ENCODE measurements around the gene MAP3K4.

MAP3K4 gene

DNA sequence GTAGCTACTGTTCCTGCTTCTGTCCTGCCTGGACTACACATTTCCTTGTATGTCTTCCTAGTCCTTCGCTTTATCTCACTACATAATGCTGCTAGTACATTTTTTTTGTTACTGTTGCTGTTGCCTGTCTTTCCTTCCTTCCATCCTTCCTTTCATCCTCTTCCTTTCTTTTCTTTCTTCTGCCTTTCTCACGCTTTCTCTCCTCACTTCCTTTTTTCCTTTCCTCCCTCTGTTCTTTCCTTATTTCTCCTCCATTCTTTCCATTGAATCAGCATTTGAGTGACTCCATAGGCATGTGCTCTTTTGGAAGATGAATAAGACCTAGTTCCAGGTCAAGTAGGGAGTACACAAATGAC is 46.3 kb downstream of the MAP3K4 start:
- DNase-seq (ENCODE audit: low spot score): no peak

DNA sequence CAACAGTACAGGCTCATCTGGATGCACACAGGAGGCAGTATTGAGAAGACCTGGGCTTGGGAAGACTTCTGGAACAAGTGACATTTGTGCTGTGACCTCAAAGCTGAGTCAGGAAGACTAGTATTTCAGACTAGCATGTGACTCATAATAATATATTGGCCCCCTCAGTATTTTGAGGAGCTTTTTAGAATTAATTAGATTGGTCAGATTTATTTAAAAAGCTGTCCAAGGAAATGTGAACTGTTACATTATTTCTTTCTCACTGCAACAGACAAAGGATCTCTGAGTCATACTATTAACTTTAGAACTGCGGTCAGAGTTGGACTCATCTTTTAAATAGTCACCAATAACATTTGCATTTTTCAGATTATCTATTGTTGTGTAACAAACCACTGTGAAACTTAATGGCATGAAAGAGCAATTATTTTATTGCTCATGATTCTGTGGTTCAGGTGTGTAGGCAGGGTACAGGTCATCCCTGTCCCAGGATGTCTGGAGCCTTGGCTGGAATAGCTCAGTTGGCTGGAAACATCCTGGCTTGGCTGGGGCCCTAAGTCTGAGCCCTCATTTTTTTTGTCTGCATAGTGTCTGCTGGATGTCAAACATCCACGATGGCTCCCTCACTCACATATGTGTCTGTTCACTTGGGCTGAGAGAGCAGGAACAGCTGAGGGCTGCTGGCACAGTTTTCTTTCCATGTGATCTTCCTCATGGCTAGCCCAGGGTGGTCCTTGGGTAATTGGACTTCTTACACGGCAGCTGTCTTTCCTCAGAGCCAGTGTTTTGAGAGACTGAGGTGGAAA is 46.9 kb downstream of the MAP3K4 start:
- DNase-seq (ENCODE audit: low spot score): no peak

DNA sequence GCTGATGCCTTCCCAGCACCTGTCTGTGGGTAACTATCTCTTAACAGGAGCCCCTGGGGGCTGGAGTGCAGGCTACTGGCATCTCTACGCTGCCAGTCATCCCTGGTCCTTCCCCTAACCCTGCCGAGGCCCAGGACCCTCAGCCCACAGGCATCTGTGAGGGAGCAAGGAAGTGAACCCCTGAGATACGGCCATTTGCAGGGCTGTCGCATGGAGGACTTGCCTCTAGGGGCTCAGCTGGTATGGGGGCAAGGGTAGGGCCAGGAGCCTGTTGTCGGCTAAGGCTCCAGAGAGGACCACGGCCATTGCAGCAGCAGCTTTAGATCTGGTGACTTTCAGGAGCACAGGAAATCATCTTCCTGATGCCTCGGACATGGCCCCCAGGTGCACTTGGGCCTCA is 49.7 kb downstream of the MAP3K4 start:
- DNase-seq (ENCODE audit: low spot score): no peak

DNA sequence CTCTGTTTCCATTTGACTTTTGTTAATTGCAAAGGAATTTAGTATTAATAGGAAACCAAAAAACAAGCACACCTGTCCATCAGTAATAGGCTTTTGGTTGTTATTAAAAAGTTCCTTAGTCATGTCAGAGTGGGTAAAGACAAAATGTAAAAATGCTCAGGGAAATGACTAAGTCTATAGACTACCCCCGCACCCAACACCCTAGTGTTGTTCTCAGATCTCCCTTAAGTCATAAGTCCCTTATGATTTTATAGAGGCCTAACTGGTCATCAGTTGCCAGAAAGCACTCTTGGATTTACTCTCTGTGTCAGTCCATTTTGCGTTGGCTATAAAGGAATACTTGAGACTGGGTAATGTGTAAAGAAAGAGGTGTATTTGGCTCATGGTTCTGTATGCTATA is 52.8 kb downstream of the MAP3K4 start:
- DNase-seq (ENCODE audit: low spot score): no peak

DNA sequence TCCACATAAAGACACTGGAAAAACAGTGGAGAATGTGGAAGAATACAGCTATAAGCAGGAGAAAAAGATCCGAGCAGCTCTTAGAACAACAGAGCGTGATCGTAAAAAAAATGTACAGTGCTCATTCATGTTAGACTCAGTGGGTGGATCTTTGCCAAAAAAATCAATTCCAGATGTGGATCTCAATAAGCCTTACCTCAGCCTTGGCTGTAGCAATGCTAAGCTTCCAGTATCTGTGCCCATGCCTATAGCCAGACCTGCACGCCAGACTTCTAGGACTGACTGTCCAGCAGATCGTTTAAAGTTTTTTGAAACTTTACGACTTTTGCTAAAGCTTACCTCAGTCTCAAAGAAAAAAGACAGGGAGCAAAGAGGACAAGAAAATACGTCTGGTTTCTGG is 57.1 kb downstream of the MAP3K4 start:
- DNase-seq (ENCODE audit: low spot score): no peak

DNA sequence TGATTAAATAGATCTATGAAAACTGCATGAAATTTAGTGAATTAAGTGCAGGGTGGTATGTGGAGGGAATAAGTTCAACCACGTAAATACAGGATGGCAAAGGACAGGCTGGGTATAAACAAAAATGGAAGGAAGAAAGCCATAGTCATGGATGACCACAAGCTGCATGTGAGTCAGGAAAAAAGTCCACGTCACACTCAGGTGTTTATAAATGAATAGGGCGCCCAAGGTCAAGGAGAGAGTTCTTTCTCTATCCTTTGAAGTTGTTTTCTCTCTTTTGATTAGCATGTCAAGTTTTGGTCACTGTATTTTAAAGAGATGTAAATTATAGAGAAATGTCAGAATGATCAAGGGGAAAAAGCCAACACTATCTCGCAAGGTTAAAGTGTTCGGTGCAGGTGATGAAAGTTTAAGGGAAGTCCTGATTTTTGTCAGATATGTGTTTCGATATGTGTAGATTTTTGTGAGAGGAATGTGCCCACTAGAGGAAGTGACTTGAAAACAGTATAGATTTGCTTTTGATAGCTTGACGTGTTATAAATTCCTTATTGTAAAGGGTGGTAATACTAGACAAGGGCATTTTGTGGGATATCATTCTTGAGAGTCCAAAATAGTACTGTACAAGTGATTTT is 58.7 kb downstream of the MAP3K4 start:
- no peak for DNase-seq (ENCODE audit: low spot score)

DNA sequence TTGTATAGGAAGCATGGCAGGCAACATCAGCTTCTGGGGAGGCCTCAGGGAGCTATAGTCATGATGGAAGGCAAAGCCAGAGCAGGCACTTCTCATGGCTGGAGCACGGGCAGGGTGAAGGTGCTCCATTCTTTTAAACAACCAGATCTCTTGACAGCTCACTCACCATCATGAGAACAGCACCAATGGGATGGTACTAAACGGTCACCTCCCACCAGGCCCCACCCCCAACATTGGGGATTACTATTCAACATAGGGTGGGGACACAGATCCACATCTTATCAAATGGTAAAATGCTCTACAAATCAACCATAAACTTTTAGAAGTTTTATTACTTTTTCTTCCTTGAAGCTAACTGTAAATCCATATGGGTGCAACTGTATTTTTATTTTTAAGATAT is 61.5 kb downstream of the MAP3K4 start:
- no peak for DNase-seq (ENCODE audit: low spot score)

DNA sequence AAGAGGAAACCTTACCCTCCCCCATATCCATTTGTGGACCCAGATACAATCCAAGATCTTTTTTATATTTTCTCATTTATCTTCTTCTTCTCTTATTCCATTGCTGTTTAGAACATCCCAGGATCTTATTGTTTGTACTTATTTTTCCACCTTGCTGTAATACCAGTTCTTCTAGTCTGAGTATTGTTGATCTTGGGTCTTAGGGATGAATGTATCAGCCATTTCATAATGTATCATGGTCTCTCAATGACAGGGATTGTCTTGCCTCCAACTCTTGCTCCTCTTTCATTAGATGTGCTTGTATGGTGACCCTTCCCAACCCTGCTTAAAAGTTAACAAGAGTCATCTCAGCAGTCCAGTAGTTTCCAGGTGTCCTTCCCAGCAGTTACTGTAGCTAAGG is 63.3 kb downstream of the MAP3K4 start:
- DNase-seq (ENCODE audit: low spot score): no peak

DNA sequence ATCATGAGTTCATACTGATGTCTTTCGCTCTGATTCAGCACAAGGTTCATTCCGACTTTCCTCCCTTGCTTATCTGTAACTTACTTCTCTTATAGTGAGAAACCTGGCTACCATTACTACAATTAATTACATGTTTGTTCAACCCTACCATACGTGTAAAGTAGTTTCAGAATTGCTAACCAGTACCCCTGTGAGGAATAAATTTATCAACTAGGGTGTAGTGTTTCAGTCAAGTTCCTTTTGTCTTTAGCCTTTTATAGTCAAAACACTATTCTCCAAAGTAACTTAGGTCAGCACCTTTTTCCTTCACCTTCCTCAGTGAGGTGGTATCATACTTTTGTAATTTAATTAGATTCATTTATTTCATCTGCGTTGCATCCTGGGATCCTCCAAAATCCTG is 64.9 kb downstream of the MAP3K4 start:
- DNase-seq (ENCODE audit: low spot score): no peak

DNA sequence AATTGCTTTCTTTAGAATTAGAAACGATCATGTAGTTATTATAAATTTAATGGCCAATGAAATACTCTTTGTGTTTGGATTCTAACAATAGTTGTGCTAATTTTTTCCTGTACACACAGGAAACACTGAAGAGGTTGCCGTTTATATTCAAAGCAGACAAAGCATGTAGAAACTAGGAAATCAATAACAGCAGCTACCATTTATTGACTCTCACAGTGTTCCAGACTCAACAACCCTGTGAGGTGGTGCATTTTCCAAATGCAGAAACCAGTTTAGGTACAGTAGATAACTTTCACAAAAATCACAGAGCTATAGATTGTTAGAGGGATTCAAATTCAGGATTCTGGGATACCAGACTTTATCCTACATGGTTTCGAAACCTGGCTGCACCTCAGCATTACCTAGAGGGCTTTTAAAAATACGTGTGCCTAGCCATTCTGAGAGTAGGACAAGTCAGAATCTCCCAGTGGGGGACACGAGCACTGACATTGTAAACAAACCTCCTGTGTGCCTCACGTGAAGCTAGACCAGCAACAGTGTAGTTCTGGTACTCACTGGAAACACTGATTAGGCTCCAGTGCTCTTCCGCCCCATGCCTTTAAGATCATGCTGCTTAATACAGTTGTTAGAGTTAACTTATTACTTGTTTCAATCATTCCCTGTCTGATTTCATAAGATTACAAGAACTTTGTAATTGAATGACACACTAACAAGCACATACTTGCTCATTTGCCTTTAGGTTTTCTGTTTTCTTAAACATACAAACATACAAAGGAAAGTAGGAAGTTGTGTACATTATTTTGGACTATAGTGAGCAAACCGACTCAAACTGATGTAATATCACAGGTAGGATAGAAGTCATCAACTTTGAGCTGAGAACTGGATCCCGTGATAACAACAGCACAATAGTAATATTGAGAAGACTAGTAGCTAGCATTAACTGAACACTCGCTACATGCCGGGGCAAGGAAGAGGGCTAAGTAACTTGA is 65.8 kb downstream of the MAP3K4 start:
- DNase-seq (ENCODE audit: low spot score): no peak

DNA sequence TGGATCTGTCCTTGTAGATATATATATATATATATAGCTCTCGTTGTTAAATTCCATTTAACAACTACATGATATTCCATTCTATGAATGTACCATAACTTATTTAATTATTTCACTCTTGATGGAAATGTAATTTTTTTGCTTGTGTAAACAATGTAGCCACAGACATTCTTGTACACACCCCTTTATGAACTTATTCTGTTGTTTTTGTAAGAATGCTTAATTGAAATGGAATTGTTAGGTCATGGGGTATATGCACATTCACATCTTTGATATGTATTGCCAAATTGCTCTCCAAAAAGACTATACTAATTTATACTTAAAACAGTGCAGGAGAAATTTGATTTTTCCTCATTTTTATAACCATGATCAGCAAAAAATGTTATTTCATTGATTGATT is 67.2 kb downstream of the MAP3K4 start:
- DNase-seq (ENCODE audit: low spot score): no peak

DNA sequence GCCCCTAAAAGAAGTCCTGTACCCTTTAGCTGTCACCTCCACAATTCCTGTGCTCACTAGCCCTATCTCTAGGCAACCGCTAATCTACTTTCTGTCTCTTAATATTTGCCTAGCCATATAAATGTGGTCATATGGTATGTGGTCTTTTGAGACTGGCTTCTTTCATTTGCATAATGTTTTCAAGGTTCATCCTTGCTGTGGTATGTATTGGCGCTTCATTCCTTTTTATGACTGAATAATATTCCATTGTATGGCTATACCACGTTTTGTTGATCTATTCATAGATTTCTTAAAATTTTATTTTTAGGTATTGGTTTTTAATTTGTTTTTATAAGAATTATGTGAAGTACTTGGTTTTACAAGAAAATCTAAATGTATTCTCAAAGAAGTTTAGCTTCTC is 70.0 kb downstream of the MAP3K4 start:
- DNase-seq (ENCODE audit: low spot score): no peak

DNA sequence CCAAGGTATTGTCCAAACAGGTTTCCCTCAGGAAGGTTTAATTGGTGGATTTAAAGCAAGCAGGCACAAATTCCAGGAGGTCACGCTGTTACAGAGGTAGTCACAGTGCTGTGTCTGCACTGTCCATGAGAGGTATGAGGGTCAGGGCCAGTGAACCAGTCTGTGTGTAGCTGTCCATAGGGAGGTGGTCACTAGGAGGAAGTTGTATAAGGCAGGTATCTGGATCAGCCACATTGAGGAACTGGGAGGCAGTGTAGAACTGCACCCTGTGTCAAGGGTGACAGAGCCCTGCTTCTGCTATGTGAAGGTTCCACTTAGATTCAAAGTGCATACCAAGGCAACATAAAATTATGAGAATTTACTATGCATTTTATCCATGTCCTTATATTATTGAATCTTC is 73.3 kb downstream of the MAP3K4 start:
- no peak for DNase-seq (ENCODE audit: low spot score)

DNA sequence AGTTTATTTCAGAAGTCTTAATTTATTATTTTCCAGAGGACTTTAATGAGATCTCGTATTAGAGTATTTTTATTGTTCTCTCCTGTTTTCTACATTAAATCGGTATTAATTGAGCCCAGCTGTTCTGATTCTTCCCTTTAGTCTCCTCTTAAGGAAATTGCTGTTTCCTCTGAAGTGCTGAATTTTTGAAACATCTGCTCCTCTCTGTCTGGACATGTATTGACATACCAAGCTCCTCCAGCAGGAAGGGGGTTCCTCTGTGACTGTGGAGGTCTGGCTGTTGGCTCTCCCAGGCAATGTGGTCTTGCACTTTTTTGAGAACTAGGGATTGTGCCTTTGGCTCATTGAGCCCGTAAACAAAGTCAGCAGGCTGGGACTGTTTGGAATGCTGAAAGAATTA is 74.9 kb downstream of the MAP3K4 start:
- no peak for DNase-seq (ENCODE audit: low spot score)

DNA sequence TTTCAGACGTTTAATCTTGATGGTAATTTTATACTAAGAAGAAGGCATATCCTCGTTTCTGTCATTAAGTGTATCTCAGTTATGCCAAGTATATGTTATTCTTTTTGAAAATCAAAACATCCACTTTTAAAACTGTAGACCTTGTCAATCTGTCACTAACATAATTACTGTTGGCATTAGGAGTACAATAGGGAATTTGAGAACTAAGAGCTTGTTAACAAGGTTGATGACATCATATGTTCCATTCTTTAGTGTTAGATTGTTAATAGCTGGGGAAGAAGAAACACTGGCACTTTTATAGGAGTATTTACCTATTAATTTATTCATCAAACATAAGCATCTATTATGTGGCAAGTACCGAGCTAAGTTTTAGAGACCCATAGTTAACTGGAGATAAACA is 76.2 kb downstream of the MAP3K4 start:
- DNase-seq (ENCODE audit: low spot score): no peak

DNA sequence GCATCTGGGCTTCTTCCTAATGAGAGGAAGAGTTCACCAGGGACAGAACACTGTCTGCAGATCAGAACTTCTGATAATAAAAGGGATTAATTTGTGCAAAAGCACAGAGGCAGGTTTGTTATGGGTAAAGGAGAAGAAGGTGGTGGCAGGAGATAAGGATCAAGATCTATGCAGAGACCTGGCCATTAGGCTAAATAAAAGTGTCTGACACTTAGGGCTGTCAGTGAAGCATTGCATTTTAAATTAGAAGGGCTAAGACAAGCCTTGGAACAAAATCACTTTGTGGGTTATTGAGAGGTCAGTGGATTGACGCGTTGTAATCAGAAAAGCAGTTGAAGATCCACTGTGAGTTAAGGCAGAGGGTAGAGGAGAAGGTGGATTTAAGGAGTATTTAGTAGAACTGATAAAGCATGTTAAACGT is 76.8 kb downstream of the MAP3K4 start:
- DNase-seq (ENCODE audit: low spot score): no peak

DNA sequence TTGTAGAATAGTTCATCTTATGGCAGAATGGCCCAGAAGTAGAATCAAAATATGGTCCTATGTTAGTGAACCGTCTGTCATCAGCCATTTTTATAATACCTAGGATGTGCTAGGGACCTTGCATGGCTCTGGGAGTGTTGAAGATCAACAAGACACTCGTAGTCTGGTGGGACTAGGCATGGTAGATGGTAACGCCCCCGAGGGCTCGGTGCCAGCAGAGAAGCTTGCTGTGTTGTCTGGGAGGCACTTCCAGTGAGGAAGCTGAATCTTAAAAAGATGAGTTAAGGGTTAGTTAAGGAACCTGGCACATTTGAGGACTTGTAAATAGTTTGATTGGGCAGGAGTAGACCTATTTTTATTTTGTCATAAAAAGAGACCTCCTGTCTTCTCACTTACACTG is 82.4 kb downstream of the MAP3K4 start:
- no peak for DNase-seq (ENCODE audit: low spot score)

DNA sequence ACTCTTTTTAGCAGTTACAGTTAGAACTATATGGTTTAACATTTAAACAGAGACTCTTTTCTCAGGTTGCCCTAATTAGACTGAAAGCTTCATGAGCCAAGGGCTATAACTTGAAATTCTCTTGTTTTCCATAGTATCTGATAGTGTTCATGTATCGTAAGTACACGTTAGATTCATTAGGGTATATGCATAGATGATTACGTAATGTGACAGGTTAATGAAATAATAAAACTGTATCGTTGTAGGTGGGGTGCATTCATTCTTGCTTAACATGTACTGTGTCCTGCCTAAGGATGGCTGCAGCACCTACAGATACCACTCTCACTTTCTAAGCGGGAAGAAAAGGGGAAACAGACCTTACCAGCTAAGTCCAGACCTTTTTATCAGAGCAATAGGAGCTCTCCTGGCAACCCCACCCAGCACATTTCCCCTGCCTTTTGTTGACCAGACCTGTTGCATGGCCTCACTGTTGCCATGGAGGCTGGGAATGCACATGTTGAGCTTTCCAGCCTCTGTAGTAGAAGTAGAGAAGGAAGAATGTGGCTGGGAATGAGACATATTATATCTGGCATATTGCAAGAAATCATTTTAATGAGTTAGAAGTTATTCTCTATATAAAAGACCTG is 83.0 kb downstream of the MAP3K4 start:
- no peak for DNase-seq (ENCODE audit: low spot score)

DNA sequence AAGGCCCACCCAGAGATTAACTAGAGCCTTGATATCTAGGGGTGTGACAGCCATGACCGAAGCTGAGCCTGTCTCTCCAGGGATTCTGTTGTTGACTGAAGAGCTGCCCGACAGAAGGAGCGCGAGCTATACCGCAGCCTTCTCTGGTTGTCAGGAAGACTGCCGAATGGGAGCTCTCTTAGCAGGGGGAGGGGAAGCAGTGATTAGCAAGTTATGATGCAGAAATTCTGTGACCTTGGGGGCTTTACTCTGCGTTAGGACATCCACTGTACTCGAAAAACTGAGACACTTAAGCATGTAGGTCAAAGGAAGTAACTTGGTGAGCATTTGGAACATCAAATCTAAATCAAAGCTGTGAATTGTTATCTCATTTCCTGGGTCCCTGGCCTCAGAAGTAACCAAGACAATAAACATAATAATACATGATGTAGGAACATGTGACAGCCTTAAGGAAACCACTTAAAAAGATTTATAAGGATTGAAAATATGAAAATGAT is 84.7 kb downstream of the MAP3K4 start:
- DNase-seq (ENCODE audit: low spot score): no peak

DNA sequence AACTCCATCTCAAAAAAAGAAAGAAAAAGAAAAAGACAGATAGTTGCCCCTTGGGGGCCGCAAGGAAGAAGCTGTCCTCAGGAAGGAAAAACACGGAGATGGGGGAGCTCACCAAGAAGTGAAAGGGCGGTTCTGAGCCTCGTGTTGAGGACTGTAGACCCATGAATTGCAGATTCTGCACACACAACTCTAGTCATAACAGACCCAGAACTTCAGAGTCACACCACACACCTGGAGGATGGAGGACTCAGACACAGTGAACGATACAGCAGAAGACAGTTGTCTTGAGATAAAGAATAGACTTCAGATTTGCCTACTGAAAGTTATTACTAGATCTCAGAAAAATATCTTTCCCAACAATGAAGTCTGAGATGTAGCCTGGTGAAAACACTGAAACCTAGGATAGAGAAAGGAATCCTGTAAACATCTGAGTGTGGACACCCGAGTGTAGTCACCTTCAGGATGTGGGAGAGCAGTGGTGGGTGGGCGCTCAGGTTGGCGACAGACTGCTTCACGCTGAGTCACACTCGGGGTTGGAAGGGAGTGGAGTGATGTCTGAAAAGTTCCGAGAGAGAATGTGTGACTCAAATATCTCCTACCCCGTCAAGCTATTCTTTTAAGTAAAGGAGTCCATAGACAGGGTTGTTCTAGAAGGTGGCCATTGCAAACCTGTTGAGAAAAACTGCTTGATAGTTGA is 88.1 kb downstream of the MAP3K4 start:
- no peak for DNase-seq (ENCODE audit: low spot score)

DNA sequence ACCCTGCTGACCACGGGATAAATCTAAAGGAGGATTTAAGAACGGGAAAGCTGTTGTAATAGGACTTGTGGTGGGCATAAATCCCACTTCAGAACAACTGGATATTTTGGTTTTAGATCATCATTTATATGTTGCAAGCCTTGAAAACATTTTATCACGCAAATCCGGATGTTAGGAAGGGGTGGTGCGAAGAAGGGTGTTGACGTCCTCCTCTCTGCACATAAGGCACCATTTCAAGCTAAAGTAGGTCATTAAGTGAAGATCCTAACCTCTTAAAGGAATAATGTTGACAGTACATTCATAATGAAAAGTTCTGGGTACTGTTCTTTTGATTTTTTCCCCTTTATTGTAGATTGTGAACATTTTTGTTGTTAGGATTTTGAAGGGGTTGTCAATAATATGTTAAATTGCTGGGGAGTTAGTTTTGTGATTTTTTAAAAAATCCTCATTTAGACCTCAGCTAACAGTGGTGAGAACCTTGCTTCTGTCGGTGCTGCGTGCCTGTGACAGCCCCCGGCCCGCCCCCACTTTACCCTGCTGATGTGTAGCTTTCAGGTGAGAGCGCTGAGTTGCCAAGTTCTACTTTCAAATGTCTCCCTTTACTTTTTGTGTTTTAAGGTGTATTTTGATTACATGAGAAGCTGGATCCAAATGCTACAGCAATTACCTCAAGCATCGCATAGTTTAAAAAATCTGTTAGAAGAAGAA is 88.8 kb downstream of the MAP3K4 start:
- no peak for DNase-seq (ENCODE audit: low spot score)

Measured in HuH-7.5 (cell line).